CD4-positive, alpha-beta T cell treated with Interleukin-4 for 4 hours (primary cell): ENCODE results near the gene SMCO2.

Experiments
- DNase-seq: peaks from one replicate; pipeline ENCODE4 v3.0.0-alpha.2; 2020

The SMCO2 gene

GRCh38 chr12:27455589-27455988, 9.1 kb downstream of the SMCO2 start:
- no peak for DNase-seq

- DNase-seq, result no peak
Measured at GRCh38 chr12:27456618-27457017, 10.1 kb downstream of the SMCO2 start.

DNA sequence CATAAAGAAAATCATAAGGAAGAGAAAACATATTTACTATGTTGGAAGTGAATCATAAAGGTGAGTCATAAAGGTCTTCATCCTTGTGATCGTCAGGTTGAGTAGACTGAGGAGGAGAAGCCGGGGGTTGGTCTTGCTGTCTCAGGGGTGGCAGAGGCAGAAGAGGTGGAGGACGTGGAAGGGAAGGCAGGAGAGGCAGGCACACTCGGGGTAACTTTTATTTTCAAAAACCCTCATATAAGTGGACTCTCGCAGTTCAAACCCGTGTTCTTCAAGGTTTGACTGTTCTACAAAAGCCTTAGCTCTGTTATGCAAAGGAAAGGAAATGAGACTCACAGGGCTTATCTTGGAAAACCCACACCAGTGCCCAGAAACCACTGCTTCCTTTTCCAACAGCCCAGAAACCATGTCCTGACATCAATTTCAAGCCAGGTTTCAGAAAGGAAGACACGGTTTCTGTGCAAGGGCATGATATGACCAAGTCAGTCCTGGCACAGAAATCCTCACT, 14.0 kb downstream of the SMCO2 start:
- DNase-seq, result no peak

GRCh38 chr12:27462151-27462694, 15.7 kb downstream of the SMCO2 start:
- no peak for DNase-seq

GRCh38 chr12:27462851-27463250, 16.3 kb downstream of the SMCO2 start:
- no peak for DNase-seq

DNA sequence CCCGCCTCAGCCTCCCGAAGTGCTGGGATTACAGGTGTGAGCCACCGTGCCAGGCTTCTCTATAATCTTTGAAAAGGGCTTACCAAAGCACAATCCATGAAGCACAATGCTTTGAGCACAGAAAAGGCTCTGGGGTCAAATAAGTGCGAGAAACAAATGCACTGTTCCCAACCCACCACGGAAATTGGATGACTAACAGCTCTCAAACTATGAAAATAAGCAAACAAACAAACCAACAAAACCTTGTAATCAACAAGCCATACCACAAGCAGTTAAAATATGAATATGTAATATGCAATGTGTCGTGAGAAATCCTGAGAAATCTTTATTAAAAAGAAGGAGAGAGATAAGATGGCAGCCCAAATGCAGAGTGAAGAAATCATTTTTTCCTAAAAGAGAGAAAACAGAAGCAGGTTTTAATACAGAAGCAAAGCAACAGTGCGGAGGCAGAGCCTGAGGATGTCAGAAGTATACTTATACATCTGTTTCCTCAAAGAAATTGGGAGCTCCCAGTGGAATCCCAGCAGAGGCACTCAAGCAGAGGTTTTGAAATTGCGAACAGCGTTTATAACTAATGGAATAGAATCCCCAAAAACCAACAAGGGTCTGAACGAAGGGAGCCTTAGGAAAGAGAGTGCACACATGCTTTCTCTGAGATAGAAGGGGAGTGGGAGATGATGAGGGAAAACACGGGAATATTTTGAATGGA, 17.1 kb downstream of the SMCO2 start:
- no peak for DNase-seq

DNA sequence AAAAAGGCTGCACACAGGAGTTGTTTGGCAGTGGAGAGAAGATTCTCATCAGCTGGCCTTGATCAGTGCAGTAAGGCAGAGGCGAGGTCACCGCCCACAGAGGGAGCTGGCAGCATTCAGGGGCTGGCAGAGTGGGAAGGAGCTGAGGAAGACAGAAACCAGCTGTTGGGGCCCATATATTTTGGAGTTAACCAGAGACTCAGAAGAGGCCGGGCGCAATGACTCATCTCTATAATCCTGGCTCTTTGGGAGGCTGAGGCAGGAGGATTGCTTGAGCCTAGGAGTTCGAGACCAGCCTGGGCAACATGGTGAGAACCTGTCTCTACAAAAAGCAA, 17.7 kb downstream of the SMCO2 start:
- no peak for DNase-seq

GRCh38 chr12:27467641-27468040, 21.1 kb downstream of the SMCO2 start:
- DNase-seq, result no peak

- no peak for DNase-seq
Measured at GRCh38 chr12:27468241-27468640, 21.7 kb downstream of the SMCO2 start.

DNA sequence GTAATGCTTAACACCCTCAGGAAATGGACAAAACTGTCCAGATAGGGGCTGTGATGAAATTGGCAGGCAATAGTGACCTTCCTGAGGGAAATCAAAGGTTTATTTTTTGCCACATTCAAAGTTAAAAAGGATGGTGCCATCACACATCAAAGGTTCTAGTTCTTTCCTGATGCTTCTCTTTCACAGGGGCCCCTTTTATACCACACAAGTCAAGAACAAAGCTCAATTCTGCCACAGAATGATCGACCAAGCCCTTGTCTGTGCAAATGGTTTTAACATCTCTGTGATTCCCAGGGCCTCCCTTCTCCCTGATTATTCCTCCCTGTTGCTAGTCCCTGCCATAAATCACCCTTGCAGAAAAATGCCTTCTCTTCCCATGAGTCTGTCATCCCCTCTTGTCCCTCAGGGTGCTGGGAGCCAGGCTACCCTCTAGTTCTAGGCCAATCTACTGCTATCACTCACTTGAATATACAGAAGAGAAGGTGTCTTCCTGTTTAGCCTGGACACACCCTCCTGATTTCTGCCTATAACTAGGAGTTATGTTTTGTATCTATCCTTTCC, 22.7 kb downstream of the SMCO2 start:
- no peak for DNase-seq

DNA sequence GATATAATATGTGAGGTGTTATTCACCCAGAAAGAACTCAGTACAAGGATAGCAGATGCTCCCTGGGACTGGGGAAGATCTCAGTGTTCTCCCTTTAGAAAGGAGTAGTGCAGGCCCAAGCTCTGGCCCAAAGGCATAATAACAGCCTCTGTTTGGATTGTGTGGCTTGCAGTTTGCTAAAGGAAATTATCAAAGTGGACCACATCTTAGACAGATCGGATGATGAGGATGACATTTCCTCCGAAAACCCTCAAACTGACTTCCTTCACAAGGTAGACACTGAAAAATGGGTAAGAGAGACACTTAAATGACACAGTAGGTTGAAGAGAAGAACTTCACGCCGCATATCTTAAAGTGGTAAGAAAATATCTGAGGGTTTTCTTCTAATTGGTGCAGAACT, 26.1 kb downstream of the SMCO2 start:
- no peak for DNase-seq

GRCh38 chr12:27474344-27474743, 27.8 kb downstream of the SMCO2 start:
- DNase-seq, result no peak

DNA sequence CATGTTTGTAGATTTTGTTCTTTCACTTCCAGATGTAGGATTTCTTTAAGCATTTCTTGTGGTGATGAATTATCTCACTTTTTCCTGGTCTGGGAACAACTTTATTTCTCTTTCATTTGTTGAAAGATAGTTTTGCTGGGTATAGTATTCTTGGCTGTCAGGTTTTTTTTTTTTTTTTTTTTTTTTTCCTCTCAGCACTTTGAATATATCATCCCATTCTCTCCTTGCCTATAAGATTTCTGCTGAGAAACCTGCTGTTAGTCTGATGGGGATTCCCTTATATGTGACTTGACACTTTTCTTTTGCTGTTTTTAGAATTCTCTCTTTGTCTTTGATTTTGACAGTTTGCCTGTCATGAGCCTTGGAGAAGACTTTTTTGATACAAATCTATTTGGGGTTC, 30.5 kb downstream of the SMCO2 start:
- no peak for DNase-seq

- no peak for DNase-seq
Measured at GRCh38 chr12:27478949-27479348, 32.4 kb downstream of the SMCO2 start.

DNA sequence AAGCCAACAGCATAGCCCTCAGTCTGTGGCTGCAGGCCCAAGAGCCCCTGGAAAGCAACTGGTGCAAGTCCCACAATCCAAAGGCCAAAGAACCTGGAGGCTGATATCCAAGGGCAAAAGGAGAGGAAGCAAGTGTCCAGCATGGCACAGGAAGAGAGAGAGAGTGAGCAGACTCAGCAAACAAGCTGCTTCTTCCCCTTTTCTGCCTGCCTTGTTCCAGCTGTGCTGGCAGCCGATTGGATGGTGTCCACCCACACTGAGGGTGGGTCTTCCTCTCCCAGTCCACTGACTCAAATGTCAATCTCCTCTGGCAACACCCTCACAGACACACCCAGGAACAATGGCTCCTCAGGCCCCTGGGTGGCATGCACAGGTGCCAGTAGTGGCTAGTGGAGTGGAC, 33.5 kb downstream of the SMCO2 start:
- DNase-seq, result no peak

- no peak for DNase-seq
Measured at GRCh38 chr12:27486961-27487360, 40.4 kb downstream of the SMCO2 start.

GRCh38 chr12:27488479-27488878, 41.9 kb downstream of the SMCO2 start:
- DNase-seq, result no peak

DNA sequence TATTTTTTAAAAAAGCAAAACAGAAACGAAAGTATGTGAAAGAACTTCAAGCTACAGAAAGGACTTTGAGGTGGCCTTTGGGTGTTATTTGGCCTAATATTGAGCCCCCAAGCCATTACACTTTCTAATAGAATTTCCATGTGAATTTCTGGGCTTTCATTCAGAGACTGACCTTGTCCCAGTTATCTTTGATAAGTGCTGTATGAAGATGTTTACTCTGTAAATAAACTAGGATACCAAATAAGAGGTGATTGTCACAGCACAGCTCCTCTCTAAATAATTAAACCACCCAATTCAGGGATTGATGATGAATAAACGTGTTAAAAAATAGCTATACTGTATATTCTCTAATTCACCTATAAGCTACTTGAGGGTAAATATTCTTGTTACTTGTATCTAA, 44.7 kb downstream of the SMCO2 start:
- no peak for DNase-seq

DNA sequence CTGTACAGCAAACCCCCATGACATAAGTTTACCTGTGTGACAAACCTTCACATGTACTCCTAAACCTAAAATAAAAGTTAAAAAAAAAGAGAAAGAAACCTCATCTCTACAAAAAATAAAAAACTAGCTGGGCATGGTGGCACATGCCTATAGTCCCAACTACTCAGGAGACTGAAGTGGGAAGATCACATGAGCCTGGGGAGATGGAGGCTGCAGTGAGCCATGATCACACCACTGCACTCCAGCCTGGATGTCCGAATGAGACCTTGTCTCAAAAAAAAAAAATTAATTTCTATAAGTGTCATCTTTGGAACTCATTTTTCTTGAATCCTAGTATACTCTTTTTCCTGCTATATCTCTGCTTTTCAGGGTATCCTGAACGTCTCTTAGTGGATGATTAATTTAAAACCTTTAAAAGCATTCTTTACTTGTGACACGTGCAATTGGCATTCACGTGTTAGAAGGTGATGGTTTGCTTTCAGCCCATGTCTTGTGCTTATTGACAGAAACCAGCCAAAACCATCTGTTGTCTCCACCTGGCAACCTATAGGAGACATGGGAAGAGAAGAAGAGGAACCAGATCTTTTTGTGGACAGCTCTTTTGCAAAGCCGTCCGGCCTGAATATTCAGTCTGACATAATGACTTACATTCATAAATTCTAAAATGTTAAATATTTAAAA, 46.9 kb downstream of the SMCO2 start:
- no peak for DNase-seq

- DNase-seq, result no peak
Measured at GRCh38 chr12:27497446-27497845, 50.9 kb downstream of the SMCO2 start.

DNA sequence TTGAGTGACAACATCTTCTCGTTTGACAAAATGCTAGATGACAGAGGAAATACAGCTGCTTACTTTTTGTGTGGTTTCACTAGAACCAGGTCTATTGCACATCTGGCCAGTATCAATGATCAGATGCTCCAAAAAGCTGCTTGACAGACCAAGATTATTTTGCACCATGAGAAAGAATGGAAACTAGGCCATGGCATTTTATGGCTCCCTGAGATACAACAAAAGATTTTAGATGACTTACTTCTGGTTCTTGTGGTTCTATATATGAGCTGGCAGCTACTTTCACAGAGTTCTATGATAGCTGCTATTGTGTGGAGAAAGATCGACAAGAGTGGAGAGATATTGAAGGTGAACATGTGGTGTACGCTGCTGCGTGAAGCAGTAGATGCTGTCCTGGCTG, 51.6 kb downstream of the SMCO2 start:
- no peak for DNase-seq

GRCh38 chr12:27498761-27499160, 52.2 kb downstream of the SMCO2 start:
- no peak for DNase-seq

DNA sequence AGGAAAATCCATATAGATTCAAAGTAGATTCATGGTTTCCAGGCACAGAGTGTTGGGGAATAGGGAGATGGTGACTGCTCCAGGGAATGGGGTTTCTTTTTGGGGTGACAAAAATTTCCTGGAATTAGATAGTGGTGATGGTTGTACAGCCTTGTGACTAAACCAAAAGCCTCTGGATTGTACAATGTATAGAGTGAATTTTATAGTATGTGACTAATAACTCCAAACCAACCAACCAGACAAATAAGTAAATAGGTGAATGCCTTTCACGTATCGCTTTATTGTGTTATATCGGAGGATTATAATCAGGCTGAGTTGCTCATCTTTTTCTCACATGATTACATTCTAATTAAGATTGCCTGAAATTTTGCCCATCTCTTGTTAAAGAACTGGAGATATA, 52.8 kb downstream of the SMCO2 start:
- no peak for DNase-seq

- no peak for DNase-seq
Measured at GRCh38 chr12:27500546-27500945, 54.0 kb downstream of the SMCO2 start.
